ENCODE measurements around the gene GNA15.
A peak's percentile ranks its signal among the peaks of the same experiment; 100 is the strongest.

Gene GNA15

GRCh38 chr19:3146677-3147100, 10.9 kb downstream of the GNA15 start (continued):
- TF ChIP-seq ZNF48 (tag by site-specific recombination; IDR thresholded peaks at IDR 0.05) (no peak), PATZ1 (tag by site-specific recombination; IDR thresholded peaks at IDR 0.05) (peak; percentile 37; the same call in 1 of the 2 replicates), SCRT2 (tag by site-specific recombination; IDR thresholded peaks at IDR 0.05) (no peak)

- Histone ChIP-seq H3K4me3 (ENCODE audit: low read depth, low read length) (no peak overlapping the region), H3K9me3 (ENCODE audit: control insufficient read depth, insufficient read depth, low read depth, low read length) (no peaks in the 10 kb centered on the region), H3K36me3 (ENCODE audit: control insufficient read depth in 2 of 2, insufficient read depth in 1 of 2, low read length in 2 of 2) (no peaks in the 10 kb centered on the region), H3K27ac (ENCODE audit: extremely low read depth, low read depth, low read length) (no peak overlapping the region), H3K4me1 (ENCODE audit: control insufficient read depth, insufficient read depth, low read length) (no peaks in the 10 kb centered on the region)
- POLR2A ChIA-PET: no interaction called here
- TF ChIP-seq, protein P1, sequence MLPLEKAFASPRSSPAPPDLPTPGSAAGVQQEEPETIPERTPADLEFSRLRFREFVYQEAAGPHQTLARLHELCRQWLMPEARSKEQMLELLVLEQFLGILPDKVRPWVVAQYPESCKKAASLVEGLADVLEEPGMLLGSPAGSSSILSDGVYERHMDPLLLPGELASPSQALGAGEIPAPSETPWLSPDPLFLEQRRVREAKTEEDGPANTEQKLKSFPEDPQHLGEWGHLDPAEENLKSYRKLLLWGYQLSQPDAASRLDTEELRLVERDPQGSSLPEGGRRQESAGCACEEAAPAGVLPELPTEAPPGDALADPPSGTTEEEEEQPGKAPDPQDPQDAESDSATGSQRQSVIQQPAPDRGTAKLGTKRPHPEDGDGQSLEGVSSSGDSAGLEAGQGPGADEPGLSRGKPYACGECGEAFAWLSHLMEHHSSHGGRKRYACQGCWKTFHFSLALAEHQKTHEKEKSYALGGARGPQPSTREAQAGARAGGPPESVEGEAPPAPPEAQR (tag by site-specific recombination; IDR thresholded peaks at IDR 0.05): no peak
- TF ChIP-seq ZNF133 (tag by site-specific recombination; IDR thresholded peaks at IDR 0.05): no peak
- no peak for TF ChIP-seq REST (tag by site-specific recombination; IDR thresholded peaks at IDR 0.05)
- TF ChIP-seq ZNF10 (tag by site-specific recombination; IDR thresholded peaks at IDR 0.05): no peak
- TF ChIP-seq ZBTB7A (tag by site-specific recombination; IDR thresholded peaks at IDR 0.05; ENCODE audit: low read depth): no peak
- no peak for TF ChIP-seq ZNF707 (tag by site-specific recombination; IDR thresholded peaks at IDR 0.05)
- TF ChIP-seq FEZF1 (tag by site-specific recombination; IDR thresholded peaks at IDR 0.05): no peak
- TF ChIP-seq ZNF654 (tag by site-specific recombination; IDR thresholded peaks at IDR 0.05; ENCODE audit: low read depth): no peak
- TF ChIP-seq, protein P2, sequence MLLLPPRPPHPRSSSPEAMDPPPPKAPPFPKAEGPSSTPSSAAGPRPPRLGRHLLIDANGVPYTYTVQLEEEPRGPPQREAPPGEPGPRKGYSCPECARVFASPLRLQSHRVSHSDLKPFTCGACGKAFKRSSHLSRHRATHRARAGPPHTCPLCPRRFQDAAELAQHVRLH (tag by site-specific recombination; IDR thresholded peaks at IDR 0.05): no peak
- no peak for TF ChIP-seq ZNF239 (tag by site-specific recombination; IDR thresholded peaks at IDR 0.05)
- TF ChIP-seq, protein P3, sequence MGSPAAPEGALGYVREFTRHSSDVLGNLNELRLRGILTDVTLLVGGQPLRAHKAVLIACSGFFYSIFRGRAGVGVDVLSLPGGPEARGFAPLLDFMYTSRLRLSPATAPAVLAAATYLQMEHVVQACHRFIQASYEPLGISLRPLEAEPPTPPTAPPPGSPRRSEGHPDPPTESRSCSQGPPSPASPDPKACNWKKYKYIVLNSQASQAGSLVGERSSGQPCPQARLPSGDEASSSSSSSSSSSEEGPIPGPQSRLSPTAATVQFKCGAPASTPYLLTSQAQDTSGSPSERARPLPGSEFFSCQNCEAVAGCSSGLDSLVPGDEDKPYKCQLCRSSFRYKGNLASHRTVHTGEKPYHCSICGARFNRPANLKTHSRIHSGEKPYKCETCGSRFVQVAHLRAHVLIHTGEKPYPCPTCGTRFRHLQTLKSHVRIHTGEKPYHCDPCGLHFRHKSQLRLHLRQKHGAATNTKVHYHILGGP (tag by site-specific recombination; IDR thresholded peaks at IDR 0.05): no peak
- CTCF ChIA-PET: no interaction called here
Measured at GRCh38 chr19:3148503-3148902, 12.7 kb downstream of the GNA15 start.

- ChIA-PET CTCF (no interaction called here), POLR2A (no interaction called here)
- H3K36me3 ChIP-seq (ENCODE audit: control insufficient read depth in 2 of 2, insufficient read depth in 1 of 2, low read length in 2 of 2): no peaks in the 10 kb centered on the region
- H3K4me3 ChIP-seq (ENCODE audit: low read depth, low read length): no peak overlapping the region
- no peaks in the 10 kb centered on the region for H3K9me3 ChIP-seq (ENCODE audit: control insufficient read depth, insufficient read depth, low read depth, low read length)
- no peaks in the 10 kb centered on the region for H3K4me1 ChIP-seq (ENCODE audit: control insufficient read depth, insufficient read depth, low read length)
- H3K27ac ChIP-seq (ENCODE audit: extremely low read depth, low read depth, low read length): no peak overlapping the region
- no peak for TF ChIP-seq BCL11B (tag by site-specific recombination; IDR thresholded peaks at IDR 0.05; ENCODE audit: low read depth)
- TF ChIP-seq ZSCAN4 (tag by site-specific recombination; IDR thresholded peaks at IDR 0.05): peak; percentile 92
- TF ChIP-seq ZNF18 (tag by site-specific recombination; IDR thresholded peaks at IDR 0.05): peak; percentile 84; the same call in 1 of the 2 replicates
- TF ChIP-seq ZNF626 (tag by site-specific recombination; IDR thresholded peaks at IDR 0.05): no peak
- no peak for TF ChIP-seq ZNF585B (tag by site-specific recombination; IDR thresholded peaks at IDR 0.05)
- peak; percentile 10 for TF ChIP-seq ZBTB26 (tag by site-specific recombination; optimal IDR thresholded peaks at IDR 0.05)
Measured at GRCh38 chr19:3149089-3149488, 13.3 kb downstream of the GNA15 start.
